GM19467 (cell line): ENCODE data around the gene FLII.
A peak's percentile ranks its signal among the peaks of the same experiment; 100 is the strongest.

Experiments
- ATAC-seq: cut with Tn5 transposase; IDR thresholded peaks from one replicate; pipeline ENCODE4 v1.9.1; 2021; ENCODE audit warnings: mild to moderate bottlenecking, moderate library complexity; ENCODE audit not compliant: unreplicated experiment

Gene FLII

DNA sequence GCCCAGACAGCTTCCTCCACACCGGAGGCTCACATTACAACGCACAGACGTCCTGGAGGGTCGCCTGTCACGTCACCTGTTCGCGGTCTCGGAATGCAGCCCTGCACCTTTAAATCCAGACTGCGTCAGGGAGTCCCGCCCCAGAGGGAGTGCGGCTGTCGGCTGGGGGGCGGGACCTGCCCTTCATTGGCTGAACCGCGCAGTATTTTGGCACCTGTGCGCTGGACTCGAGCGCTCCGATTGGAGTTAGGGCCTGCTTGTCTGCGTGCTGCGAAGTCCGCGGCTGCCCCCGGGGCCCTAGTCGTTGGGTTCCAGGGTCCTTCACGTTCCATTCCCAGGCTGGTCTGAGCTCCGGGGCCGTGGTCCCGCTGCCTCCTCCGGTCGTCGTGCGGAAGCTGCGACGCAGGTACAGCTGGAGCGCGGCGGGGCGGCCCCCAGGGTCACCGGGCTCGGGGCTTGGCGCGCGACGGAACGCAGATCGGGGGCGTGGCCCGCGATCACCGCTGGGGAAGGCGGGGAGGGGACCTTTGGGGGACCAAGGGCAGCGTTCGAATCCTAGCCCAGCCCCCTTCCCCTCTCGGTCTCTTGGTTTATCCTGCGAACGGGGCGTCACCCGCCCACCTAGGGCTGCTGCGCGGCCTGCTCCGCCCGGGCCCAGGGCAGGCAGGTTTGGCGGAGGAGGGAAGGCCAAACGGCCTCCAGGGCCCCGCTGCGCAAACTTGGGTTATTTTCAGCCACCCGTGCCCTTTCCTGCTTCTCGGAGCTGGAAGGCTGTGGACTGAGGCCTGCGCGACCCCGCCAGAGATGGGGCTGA, 2.0 kb upstream of the FLII start, which contains the start of gene MIEF2:
Gene MIEF2 (plus strand): TSS at position 331 of the 814 bp plus-strand sequence. CDS start 2,059 bp downstream, outside the sequence.
- ATAC-seq, result peak; percentile 70

DNA sequence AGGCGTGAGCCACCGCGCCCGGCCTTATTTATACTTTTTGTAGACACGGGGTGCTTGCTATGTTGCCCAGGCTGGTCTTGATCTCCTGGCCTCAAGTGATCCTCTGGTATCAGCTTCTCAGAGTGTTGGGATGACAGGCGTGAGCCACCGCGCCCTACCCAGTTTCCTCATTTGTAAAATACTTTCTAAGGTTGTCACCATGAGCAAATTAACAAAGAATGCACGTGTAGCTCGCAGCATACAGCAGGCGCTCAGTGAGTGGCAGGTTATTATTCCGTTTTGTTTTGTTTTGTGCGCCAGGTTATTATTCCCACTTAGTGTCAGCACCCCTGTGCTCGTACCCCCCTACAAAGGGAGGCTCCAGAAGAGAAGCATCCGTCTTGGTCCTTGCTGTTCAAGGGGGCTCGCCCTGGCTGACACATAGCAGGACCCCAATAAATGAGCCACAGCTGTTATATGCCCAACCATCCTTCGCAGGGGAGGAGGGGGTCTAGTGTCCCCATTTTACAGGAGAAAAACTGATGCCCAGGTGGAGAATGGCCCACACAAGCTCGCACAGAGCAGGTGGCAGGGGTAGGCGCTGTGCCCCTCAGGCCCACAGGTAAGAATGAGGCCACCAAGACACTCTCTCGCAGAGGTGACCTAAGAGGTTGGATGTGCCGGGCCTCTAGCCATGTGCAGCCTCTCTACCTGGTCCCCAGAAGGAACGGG, 1.2 kb upstream of the FLII start:
- peak; percentile 1 for ATAC-seq

DNA sequence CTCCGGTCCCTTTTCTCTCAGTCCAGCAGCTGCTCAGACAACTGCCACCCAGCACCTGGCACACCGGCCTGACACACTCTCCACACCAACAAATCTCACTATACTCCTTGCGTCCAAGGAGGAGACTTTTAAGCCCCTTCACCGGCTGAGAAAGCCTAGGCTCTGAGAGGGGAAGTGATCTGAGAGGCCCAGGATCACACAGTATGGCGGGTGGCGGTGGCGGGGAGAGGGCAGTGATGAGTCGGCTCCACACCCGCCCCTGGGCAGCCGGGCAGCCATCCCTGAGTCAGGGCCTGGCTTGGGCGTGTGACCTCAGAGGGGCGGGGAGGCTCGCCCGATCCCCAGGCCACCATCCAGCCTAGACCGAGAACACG, 569 bp downstream of the FLII start:
- no peak for ATAC-seq

DNA sequence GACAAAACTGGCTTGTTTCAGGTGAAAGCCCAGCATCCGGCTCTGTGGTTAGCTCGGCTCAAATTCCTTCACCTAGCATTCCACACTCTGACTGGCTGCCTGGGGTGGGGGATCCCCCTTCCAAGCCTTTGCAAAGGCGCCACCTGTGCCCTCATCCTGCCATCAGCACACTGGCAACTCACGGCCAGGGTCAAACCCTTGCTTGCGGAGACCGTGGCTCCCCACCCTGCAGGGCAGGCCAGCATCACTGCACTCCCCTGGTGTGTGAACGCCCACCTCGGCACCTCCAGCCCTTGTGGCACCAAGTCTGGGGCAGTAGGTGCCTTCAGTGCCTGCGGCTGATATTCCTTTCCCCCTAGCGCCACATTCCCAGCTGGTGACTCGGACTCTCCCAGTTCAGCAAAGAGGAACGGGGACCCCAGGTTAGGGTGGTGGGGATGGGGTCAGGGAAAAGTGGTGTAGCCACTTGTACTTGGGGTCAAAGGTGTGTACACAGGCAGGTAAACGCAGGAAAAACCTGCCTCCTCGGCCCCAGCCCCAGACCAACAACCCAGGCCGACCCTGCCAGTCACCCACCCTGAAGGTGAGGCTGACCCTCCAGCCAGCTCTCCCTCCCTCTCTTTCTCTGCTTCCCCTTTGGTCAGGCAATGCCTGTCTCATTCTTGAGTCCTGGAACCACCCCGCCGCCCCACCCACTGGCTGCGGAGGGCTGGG, 1.1 kb downstream of the FLII start:
- no peak for ATAC-seq

DNA sequence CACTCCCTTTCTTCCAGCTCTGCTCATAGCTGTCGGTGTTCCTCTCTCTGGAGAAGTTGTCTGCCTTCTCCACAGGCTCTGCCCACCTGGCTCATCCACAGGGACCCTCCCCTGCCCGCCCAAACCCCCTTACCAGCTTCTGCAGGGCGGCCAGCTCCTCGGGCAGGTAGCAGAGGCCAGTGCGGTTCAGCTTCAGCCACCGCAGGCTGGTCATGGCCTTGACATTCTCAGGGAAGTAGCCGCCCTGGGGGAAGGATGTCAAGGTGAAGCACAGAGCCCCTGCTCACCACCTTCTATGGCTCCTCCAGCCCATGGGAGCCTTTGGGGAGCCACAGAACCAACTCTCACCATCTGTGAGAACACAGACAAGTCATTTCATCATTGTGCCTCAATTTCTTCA, 1.8 kb downstream of the FLII start:
- ATAC-seq, result no peak

DNA sequence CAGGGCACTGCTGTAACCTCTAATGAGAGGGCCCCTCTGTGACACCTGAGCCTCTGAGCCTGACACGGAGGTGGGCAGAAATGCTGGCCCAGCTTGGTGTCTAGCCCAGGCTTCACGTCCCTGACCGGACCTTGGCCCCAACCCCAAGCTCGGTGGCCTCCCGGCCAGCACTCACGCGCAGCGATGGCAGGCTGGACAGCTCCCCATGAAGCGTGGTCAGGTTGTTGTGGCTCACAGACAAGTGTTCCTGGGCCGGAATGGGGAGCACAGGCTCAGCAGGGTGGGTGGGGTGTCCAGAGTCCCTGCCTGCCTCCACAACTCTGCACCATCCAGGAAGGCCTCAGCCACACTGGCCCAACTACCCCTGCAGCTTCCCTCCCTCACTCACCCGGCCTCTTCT, 2.2 kb downstream of the FLII start:
- ATAC-seq, result no peak

DNA sequence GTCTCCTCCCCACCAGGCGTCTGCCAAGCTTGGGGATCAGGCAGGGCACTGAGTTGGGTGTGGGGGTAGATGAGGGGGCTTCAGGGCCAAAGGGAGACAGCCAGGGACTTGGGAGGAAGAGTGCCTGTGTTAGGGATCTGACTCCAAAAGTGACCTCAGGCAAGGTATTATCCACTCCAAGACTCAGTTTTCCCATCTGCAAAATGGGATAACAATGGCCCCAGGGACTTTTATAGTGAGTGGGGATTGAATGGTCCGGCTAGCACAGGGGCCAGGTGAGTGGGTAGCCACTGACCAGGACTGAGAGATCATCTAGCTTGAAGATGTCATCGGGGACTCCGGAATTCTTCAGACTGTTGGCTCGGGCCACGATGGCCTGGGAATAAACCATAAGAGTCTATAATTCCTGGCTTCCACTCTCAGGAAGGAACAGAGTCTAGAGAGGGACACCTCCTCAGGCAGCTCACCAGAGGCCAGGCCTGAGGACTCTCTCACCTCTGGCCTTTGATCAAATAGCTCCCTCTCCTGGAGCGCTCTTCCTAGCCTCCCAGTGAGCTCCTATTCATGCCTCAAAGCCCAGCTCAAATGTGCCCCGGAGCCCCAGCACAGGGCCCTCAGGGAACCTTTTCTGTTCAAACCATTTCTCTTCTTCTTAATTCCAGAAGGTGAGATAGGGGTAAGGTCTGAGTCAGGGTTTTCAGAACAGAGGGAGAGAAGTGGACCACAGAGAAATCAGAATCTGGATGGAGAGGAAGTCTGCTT, 3.5 kb downstream of the FLII start:
- no peak for ATAC-seq

DNA sequence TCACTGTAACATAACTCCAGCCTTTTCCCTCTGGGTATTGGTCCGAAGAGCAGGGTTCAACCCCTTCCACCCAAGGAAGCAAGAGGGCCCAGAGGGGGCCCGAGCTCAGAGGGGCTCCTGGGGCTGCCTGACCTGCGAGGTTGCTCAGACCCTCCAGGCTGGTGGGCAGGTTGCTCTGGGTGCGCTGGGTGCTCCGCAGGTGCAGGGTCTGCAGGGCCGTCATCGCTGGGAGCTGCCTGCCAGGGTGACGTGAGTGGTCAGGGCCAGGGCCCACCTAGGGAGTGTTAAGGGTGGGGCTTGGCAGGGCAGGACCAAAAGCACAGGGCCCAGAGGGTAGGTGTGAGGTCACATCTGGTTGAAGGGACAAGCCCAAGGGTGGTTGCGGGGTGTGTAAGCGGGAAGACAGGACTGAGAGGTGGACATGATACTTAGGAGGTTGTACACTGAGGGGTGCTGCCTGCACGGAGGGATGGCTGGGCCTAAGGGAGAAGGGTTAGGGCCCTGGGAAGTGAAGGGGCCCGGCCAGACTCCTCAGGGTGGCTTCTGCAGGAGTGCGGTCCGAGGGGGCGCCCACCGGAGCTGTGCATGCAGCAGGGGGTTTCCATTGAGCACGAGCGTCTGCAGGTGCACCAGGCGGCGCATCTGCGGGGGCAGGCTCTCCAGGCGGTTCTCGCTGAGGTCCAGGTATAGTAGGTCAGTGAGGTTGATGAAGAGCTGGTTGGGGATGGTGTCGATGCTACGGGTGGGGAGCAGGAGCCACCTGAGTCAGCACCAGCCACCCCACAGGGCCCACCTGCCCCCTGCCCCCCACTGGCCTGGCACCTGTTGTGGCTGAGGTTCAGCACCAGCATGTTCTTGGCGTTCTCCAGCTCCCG, 4.4 kb downstream of the FLII start:
- no peak for ATAC-seq

DNA sequence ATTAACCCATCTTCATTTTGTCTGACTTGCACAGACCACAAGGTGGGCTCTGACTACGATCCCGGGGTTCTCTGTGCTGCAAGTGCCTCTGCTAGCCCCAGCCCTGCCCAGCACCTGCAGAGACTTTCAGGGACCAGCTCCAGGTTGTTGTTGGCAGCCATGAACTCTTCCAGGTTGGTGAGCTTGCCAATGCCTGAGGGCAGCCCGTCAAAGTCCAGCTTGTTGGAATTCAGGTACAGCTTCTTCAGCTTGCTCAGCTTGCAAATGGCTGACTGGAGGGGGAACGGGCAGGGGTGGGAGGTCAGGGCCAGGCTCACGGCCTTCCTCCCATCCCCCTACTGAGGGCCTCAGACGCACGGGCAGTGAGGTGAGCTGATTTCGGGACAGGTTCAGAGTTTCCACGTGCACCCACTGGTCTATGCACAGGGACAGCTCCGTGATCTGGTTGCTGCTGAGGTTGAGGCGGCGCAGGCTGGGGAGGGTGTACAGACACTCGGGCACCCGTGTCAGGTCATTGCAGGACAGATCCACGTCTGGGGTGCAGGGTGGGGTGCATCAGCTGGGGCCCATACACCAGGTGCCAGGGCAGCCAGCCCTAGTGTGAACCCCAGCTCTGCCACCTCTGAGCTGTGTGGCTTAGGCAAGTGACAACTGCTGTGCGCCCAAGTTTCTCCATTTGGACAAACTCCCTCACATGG, 5.2 kb downstream of the FLII start:
- no peak for ATAC-seq

DNA sequence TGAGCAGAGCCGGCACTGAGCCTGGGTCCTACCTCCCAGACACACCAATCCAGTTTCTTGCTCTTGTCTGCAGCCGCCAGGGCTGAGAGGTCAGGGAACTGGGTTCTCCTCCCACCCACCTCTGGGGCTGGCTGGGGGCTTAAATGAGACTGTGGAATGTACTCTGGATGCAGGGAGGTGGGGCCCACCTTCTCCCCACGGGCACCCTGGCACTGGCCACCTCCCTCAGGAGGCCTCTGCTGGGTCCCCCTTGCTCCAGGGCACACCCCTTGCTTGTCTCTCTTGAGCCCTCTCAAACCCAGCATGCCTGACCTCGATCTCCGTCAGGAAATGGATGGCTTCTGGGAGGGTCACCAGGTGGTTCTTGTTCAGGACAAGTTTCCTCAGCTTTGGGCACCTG, 6.4 kb downstream of the FLII start:
- ATAC-seq, result no peak

DNA sequence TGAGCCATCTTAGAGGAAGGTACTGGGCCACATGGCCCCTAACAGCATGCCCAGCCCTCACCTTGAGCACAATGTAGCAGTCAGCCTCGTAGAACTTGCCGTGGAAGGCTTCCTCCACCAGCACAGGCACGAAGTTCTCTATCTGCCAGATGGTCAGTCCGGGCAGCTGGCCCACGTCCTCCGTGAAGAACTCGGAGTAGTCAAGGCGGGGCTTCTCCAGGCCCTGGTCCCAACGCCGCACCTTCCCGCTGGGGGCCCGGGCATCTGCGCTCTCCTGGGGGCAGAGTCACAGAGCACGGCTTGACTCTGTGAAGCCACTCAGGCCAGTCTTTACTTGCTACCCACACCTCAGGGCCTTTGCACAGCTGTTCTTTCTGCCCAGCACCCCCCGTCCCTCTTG, 7.3 kb downstream of the FLII start:
- ATAC-seq, result no peak

DNA sequence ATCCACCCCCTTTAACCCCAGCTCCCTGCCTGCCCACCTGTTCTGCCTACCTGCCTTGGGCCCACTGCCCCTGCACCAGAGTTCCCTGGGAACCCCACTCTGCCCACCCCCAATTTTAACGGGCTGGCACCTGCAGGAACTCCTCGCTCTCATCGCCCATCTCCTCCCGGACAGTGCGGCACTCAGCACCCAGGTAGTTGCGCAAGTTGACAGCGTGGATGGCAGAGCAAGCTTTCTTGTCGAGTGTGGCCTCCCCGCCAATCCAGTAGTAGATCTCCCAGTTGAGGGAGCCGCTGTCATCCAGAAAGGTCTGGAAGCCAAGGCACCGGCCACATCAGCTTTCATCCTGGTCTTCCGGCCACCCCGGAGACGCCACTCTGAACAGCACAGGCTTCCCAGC, 7.8 kb downstream of the FLII start:
- ATAC-seq, result no peak

DNA sequence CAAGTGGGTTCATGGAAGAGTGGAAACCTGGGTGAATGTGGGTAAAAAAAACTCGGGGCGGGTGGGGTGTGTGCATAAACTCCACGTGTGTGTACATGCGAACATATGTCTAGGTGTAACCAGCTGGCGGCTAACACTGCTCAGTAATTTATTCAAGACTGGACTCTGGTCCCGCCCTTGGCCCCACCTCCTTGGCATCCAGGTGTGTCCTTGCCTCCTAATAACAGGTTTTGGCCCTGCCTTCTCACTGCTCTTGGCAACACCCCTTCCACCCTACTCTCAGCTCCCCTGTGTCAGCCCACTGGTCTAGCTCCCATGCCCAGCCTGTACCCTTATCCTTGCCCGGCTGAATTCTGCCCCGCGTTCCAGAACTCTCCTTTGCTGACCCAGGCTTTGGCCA, 8.3 kb downstream of the FLII start:
- no peak for ATAC-seq

DNA sequence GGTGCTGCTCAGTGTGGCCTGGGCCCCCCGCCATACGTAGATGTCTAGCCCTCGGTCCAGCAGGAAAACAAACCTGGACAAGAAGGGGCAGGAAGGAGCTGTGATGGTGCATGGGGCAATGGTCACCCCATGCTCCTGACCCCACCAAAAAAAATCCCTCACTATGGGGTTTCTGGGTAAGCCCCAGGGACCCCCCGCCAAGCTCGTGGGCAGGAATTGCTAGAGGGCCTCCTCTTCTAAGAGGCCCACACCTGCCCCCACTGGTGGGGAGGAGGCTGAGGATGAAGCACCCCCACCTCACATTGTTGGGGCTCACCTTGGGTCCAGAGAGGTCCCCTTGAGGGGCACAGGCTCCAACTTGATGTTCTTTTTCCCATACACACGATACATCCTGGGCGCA, 9.7 kb downstream of the FLII start:
- ATAC-seq, result no peak

DNA sequence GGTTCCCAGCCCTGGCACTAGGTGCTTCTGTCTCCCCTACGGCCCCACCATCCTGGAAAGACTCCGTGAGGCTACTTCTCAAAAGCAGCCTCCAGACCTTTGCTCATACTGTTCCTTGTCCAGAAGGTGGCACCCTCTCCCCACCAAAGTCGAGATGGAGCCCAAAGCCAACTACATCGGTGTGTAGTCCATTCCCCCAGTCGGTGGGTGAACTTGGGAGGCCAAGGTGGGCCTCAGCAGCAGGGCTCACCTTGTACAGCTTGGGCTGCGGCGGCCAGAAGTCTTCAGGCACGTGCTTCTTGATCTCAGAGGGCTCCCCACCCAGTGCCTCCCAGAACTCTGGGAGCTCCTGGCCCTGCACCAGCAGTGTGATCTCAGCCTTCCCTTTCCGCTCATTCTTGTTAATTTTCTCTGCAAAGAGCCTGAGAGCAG, 10.2 kb downstream of the FLII start:
- no peak for ATAC-seq

DNA sequence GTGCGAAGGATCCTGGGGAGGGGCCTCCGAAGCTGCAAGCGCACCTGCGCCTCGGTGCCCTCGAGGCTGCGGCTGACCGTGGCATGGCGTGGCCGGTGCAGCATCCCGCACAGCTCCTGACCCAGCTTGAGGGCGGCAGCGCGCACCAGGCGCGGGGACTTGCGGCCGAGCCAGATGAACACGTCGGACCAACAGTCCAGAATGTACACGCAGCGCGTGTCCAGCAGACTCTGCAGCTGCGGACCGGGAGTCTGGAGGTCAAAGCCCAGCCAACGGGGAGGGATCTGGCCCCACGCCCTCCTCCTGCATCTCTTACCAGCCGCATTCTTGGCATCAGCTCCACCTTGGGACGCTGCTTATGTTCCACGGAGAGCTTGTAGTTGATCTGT, 10.9 kb downstream of the FLII start:
- ATAC-seq, result no peak

DNA sequence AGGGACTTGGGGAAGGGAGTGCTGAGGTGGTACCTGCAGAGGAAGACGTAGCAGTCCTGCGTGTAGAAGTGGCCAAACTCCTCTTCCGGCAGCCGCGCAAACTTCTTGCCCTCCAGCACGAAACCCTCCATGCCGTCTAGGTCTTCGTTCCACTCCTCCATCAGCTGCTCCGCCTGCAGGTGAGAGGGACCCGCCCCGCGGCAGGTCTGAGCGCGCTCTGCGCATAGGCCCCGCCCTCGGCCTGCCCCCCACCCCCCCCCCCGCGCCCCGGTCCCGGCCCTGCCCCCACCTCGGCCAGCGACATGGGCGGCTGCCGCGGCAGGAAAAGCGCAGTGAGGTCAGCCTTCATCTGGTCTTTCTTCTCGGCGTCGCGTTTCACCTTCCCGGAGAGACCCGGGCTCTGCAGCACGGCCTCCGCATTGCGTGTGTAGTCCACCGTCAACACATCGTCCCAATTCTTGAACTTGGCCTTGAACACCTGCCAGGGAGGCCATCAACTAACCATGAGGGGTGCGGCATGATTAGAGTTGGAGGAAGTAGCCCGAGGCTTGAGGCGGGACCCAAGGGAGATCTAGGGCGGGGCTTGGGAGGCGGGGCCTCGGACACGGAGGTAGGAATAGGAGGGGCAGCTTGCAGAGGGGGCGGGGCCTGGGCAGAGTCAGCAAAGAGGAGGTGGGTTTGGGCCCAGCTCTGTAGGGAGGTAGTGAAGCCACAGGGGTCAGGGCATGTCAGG, 11.5 kb downstream of the FLII start:
- ATAC-seq, result no peak

DNA sequence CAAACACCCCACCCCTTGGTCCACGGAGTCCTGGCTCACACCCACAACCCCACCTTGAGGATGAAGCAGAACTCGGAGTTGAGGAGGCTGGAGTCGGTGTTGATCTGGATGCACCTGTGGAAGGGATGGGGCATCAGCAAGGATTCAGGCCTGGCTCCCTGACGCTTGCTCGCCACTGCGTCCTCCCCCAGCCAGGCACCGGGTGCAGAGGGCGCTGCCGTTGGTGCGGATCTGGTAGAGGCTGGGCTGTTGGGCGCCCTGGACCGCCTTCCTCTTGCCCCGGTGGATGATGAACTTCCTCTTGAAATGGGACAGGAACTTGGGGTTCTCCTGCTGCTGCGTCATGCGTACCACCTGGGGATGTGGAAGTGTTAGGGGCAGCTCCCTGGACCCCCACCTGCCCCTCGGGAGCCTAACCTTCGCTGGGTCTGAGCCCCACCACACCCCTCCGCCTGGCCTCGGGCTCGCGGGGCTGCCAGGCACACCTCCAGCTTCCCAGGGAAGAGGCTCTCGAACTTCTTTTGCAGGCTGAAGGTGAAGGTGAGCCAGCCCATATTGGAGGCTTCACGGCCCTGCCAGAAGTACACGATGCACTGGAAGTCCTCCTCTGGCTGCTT, 12.3 kb downstream of the FLII start:
- ATAC-seq, result no peak
